ENCODE data around the gene FOXF1.

Gene FOXF1

GRCh38 chr16:86541560-86541959 lies 31.2 kb downstream of the FOXF1 start:
- Histone ChIP-seq H3K4me1 (ENCODE audit: control insufficient read depth, low read length) (no peaks in the 10 kb centered on the region), H3K27ac (ENCODE audit: low read depth, low read length) (no peak overlapping the region), H4K20me1 (ENCODE audit: control insufficient read depth, insufficient read depth, low read depth, low read length) (no peaks in the 10 kb centered on the region), H3K27me3 (ENCODE audit: control insufficient read depth, low read length) (no peaks in the 10 kb centered on the region), H3K36me3 (ENCODE audit: control insufficient read depth, low read length) (peaks cover 44% of the 10 kb centered on the region), H3K9me2 (replicated peaks; ENCODE audit: control insufficient read depth, low read length) (no peaks in the 10 kb centered on the region), H3K4me3 (ENCODE audit: low read length) (no peak overlapping the region), H3K9me3 (ENCODE audit: control insufficient read depth, insufficient read depth, low read length) (no peaks in the 10 kb centered on the region), H3F3A (ENCODE audit: control insufficient read depth, insufficient read depth) (no peaks in the 10 kb centered on the region), H3K79me2 (ENCODE audit: control insufficient read depth, low read length) (no peaks in the 10 kb centered on the region), H3K4me2 (ENCODE audit: low read length) (no peak overlapping the region)
- no peak for TF ChIP-seq CTCF (IDR thresholded peaks at IDR 0.05; ENCODE audit: low read depth, low read length, poor library complexity, severe bottlenecking)
- TF ChIP-seq EZH2phosphoT487 (IDR thresholded peaks at IDR 0.05; ENCODE audit: borderline replicate concordance, low read length), result no peak

GRCh38 chr16:86542756-86543750 lies 32.7 kb downstream of the FOXF1 start:
- Histone ChIP-seq H3K4me3 (ENCODE audit: low read length) (no peak overlapping the region), H3K27ac (ENCODE audit: low read depth, low read length) (no peak overlapping the region), H3K27me3 (ENCODE audit: control insufficient read depth, low read length) (no peaks in the 10 kb centered on the region), H3K4me1 (ENCODE audit: control insufficient read depth, low read length) (no peaks in the 10 kb centered on the region), H3K36me3 (ENCODE audit: control insufficient read depth, low read length) (peaks cover 45% of the 10 kb centered on the region), H3K9me3 (ENCODE audit: control insufficient read depth, insufficient read depth, low read length) (no peaks in the 10 kb centered on the region), H4K20me1 (ENCODE audit: control insufficient read depth, insufficient read depth, low read depth, low read length) (no peaks in the 10 kb centered on the region), H3K79me2 (ENCODE audit: control insufficient read depth, low read length) (no peaks in the 10 kb centered on the region), H3K4me2 (ENCODE audit: low read length) (no peak overlapping the region), H3F3A (ENCODE audit: control insufficient read depth, insufficient read depth) (no peaks in the 10 kb centered on the region), H3K9me2 (replicated peaks; ENCODE audit: control insufficient read depth, low read length) (no peaks in the 10 kb centered on the region)
- no peak for TF ChIP-seq CTCF (IDR thresholded peaks at IDR 0.05; ENCODE audit: low read depth, low read length, poor library complexity, severe bottlenecking)
- TF ChIP-seq EZH2phosphoT487 (IDR thresholded peaks at IDR 0.05; ENCODE audit: borderline replicate concordance, low read length), result no peak

- Histone ChIP-seq H3F3A (ENCODE audit: control insufficient read depth, insufficient read depth) (no peaks in the 10 kb centered on the region), H3K36me3 (ENCODE audit: control insufficient read depth, low read length) (peaks cover 38% of the 10 kb centered on the region), H3K4me1 (ENCODE audit: control insufficient read depth, low read length) (no peaks in the 10 kb centered on the region), H3K79me2 (ENCODE audit: control insufficient read depth, low read length) (no peaks in the 10 kb centered on the region), H3K9me2 (replicated peaks; ENCODE audit: control insufficient read depth, low read length) (no peaks in the 10 kb centered on the region), H3K27me3 (ENCODE audit: control insufficient read depth, low read length) (no peaks in the 10 kb centered on the region), H3K9me3 (ENCODE audit: control insufficient read depth, insufficient read depth, low read length) (no peaks in the 10 kb centered on the region), H3K27ac (ENCODE audit: low read depth, low read length) (no peak overlapping the region), H3K4me3 (ENCODE audit: low read length) (no peak overlapping the region), H3K4me2 (ENCODE audit: low read length) (no peak overlapping the region), H4K20me1 (ENCODE audit: control insufficient read depth, insufficient read depth, low read depth, low read length) (no peaks in the 10 kb centered on the region)
- TF ChIP-seq EZH2phosphoT487 (IDR thresholded peaks at IDR 0.05; ENCODE audit: borderline replicate concordance, low read length) (no peak), CTCF (IDR thresholded peaks at IDR 0.05; ENCODE audit: low read depth, low read length, poor library complexity, severe bottlenecking) (no peak)
Measured at GRCh38 chr16:86545481-86545880, 35.2 kb downstream of the FOXF1 start.
